GM23338 (cell line): ENCODE results near the gene CHRDL2. TPM values are rescaled to one million over a fixed set of nuclear protein-coding genes. Genes with fewer than 3 reads are reported as not detected.

Experiments
- ATAC-seq: fragments of 200-7000 bp; cut with Tn5 transposase; 3 replicates; pipeline ENCODE4 v1.9.1; 2020
- DNase-seq: peaks from one replicate; pipeline ENCODE4 v3.0.0-alpha.2; 2015; ENCODE audit warnings: low spot score
- H2AFZ ChIP-seq: fragments of 200-600 bp; sonication (generic); 2 replicates; pipeline ENCODE4 v1.8.0; 2016; ENCODE audit warnings: antibody characterized with exemption, mild to moderate bottlenecking, moderate library complexity
- H3F3A ChIP-seq: fragments of 200-600 bp; sonication (generic); replicated peaks from 2 replicates; pipeline ENCODE4 v1.8.0; 2017; ENCODE audit warnings: antibody characterized with exemption, mixed run types, low read depth
- H3K27ac ChIP-seq: fragments of 200-600 bp; sonication (generic); 2 replicates; pipeline ENCODE4 v1.6.1; 2016; ENCODE audit warnings: low read depth
- H3K27me3 ChIP-seq: fragments of 200-600 bp; sonication (generic); 2 replicates; pipeline ENCODE4 v1.8.0; 2016; ENCODE audit warnings: mild to moderate bottlenecking, mixed run types, moderate library complexity; ENCODE audit not compliant: insufficient read depth
- H3K36me3 ChIP-seq: fragments of 200-600 bp; sonication (generic); 2 replicates; pipeline ENCODE4 v1.8.0; 2016; ENCODE audit warnings: mild to moderate bottlenecking; ENCODE audit not compliant: insufficient read depth
- H3K4me1 ChIP-seq: fragments of 200-600 bp; sonication (generic); 2 replicates; pipeline ENCODE4 v1.8.0; 2016; ENCODE audit warnings: mild to moderate bottlenecking, moderate library complexity; ENCODE audit not compliant: insufficient read depth
- H3K4me2 ChIP-seq: fragments of 200-600 bp; sonication (generic); 2 replicates; pipeline ENCODE4 v1.7.1; 2017; ENCODE audit warnings: mixed run types
- H3K4me3 ChIP-seq: fragments of 200-600 bp; sonication (generic); 2 replicates; pipeline ENCODE4 v1.6.1; 2016; ENCODE audit warnings: mixed run types
- H3K79me2 ChIP-seq: fragments of 200-600 bp; sonication (generic); replicated peaks from 2 replicates; pipeline ENCODE4 v1.8.0; 2017; ENCODE audit warnings: mild to moderate bottlenecking; ENCODE audit not compliant: insufficient read depth
- H3K9me2 ChIP-seq: fragments of 200-600 bp; sonication (generic); 2 replicates; pipeline ENCODE4 v1.8.0; 2017; ENCODE audit not compliant: insufficient read depth
- H4K20me1 ChIP-seq: fragments of 200-600 bp; sonication (generic); replicated peaks from 2 replicates; pipeline ENCODE4 v1.8.0; 2017; ENCODE audit warnings: mild to moderate bottlenecking; ENCODE audit not compliant: insufficient read depth
- H3K27ac Mint-ChIP-seq: 2 replicates; pipeline ENCODE4 v1.8.0; 2020; ENCODE audit warnings: inconsistent platforms, mild to moderate bottlenecking, moderate library complexity, mixed read lengths
- H3K27me3 Mint-ChIP-seq: 3 replicates; pipeline ENCODE4 v1.8.0; 2022; ENCODE audit warnings: low read depth, mild to moderate bottlenecking, moderate library complexity, mixed read lengths, inconsistent platforms; ENCODE audit not compliant: insufficient read depth, poor library complexity
- H3K36me3 Mint-ChIP-seq: 3 replicates; pipeline ENCODE4 v1.8.0; 2021; ENCODE audit warnings: low read depth, mild to moderate bottlenecking, inconsistent platforms, moderate library complexity, mixed read lengths
- H3K4me1 Mint-ChIP-seq: 3 replicates; pipeline ENCODE4 v1.8.0; 2020; ENCODE audit warnings: mild to moderate bottlenecking, inconsistent platforms, mixed read lengths
- H3K4me3 Mint-ChIP-seq: 3 replicates; pipeline ENCODE4 v1.8.0; 2021; ENCODE audit warnings: moderate library complexity, mild to moderate bottlenecking, inconsistent platforms, mixed read lengths
- H3K9me3 Mint-ChIP-seq: 3 replicates; pipeline ENCODE4 v1.8.0; 2020; ENCODE audit warnings: moderate library complexity, mild to moderate bottlenecking, inconsistent platforms, mixed read lengths
- JUNB ChIP-seq: IDR thresholded peaks from one replicate; pipeline ENCODE4 v1.6.1; 2016; ENCODE audit warnings: antibody characterized with exemption; ENCODE audit not compliant: unreplicated experiment
- NANOG ChIP-seq: IDR thresholded peaks from 2 replicates; pipeline ENCODE4 v1.6.1; 2016; ENCODE audit warnings: antibody characterized with exemption, borderline replicate concordance
- REST ChIP-seq: IDR thresholded peaks from one replicate; pipeline ENCODE4 v1.6.1; 2018; ENCODE audit warnings: antibody characterized with exemption; ENCODE audit not compliant: unreplicated experiment
- STAT1 ChIP-seq: IDR thresholded peaks from one replicate; pipeline ENCODE4 v1.6.1; 2016; ENCODE audit warnings: antibody characterized with exemption; ENCODE audit not compliant: unreplicated experiment
- ZNF331 ChIP-seq: fragments of 250-450 bp; sonication (Bioruptor Pico); IDR thresholded peaks from 2 replicates; pipeline ENCODE4 v1.5.0; 2020; ENCODE audit warnings: low read depth, mild to moderate bottlenecking, moderate library complexity
- ZNF462 ChIP-seq: fragments of 250-450 bp; sonication (Bioruptor Pico); IDR thresholded peaks from 2 replicates; pipeline ENCODE4 v1.5.0; 2020; ENCODE audit warnings: mild to moderate bottlenecking, moderate library complexity
- polyA plus RNA-seq: library from polyadenylated mRNA; unstranded; fragments of >200 nt; fragmentation: Nextera tagmentation; extraction: Ambion mirVana; gene quantifications from 2 replicates; pipeline ENCODE4 v1.2.1, GENCODE V29; 2016
- total RNA-seq: library from RNA; depleted of rRNA; stranded (reverse); fragments of >200 nt; shearing (Covaris generic); gene quantifications from 2 replicates; pipeline ENCODE4 v1.2.3, GENCODE V29; 2014

Gene CHRDL2
- total and polyA plus RNA-seq, 2 experiments from 2014 or later, result 0.21 TPM; not detected in 1

GRCh38 chr11:74687237-74688023 is 43.8 kb downstream of the CHRDL2 start:
- H3K27ac ChIP-seq, result no peak overlapping the region
- TF ChIP-seq REST (no peak), ZNF462 (CRISPR knock-in tag) (no peak), JUNB (no peak), NANOG (no peak), STAT1 (no peak), ZNF331 (CRISPR knock-in tag) (no peak)
- H3K36me3 Mint-ChIP-seq, result no peaks in the 10 kb centered on the region

More at GRCh38 chr11:74687237-74688023, 43.8 kb downstream of the CHRDL2 start:
- no peak overlapping the region for H3K4me3 ChIP-seq
- H3F3A ChIP-seq, result no peaks in the 10 kb centered on the region
- Mint-ChIP-seq H3K4me1 (peaks cover 6% of the 10 kb centered on the region; the same call in 2 of the 3 replicates), H3K27me3 (peaks cover 13% of the 10 kb centered on the region), H3K9me3 (no peaks in the 10 kb centered on the region; the same call in 2 of the 3 replicates), H3K27ac (no peak overlapping the region), H3K4me3 (no peak overlapping the region)
- peaks cover 11% of the 10 kb centered on the region for H3K27me3 ChIP-seq
- ATAC-seq (no peak), DNase-seq (no peak)
- H3K79me2 ChIP-seq, result no peaks in the 10 kb centered on the region
- H3K9me2 ChIP-seq, result peaks cover 5% of the 10 kb centered on the region; the same call in 1 of the 2 replicates
- H3K36me3 ChIP-seq, result no peaks in the 10 kb centered on the region
- H3K4me2 ChIP-seq, result no peak overlapping the region
- no peak overlapping the region for H2AFZ ChIP-seq
- no peaks in the 10 kb centered on the region for H3K4me1 ChIP-seq
- no peaks in the 10 kb centered on the region; the same call in 1 of the 2 replicates for H4K20me1 ChIP-seq
